GM18870 (cell line): ENCODE measurements around the gene ACSL4.
"Not testable (repeated sequence)": the region's sequence is repeated elsewhere in the genome, so short reads cannot be mapped to it uniquely, and the experiment has no call there.

Experiments used
- ATAC-seq: cut with Tn5 transposase; IDR thresholded peaks from one replicate; pipeline ENCODE4 v1.9.1; 2021; ENCODE audit warnings: moderate library complexity; ENCODE audit not compliant: unreplicated experiment

ACSL4 gene

DNA sequence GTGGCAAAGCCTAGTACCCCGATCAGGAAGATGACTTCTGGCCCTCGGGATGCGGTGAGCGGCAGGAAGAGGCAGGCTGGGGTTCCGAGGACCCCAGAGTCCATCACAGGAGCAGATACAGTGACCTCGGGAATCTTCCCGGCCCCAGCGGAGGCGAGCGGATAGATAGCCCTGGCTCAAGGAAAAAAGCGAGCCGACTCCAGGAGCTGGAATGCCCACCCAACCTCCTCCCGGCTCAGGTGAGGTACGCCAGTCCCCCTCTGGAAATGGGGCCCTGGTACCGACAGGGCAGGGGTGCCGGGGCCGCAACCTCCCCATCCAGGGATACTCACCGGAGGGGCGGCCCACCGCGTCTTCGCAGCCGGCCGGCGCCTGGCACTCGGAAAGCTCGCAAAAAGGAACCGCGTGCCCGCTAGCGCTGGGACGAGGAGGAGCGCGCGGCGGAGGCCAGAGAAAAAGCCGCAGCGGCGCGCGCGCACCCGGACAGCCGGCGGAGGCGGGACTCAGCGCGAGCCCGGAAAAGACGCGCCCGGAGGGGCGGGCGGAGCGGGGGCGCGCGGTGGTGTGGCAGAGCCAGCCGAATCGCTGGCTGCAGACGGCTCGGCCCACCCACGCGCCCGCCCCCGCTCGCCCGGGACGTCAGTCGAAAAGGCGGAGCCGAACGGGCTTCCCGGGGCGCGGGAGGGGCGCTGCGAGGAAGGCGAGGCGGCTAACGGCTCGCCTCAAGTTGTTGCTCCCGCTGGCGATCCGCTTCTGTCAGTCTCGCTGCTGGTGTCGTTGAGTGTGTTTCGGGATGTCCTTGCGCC, at the start of gene ACSL4:
TSS of gene ACSL4 (minus strand) at position 451 of the 806 bp plus-strand sequence. CDS start 49,894 bp downstream, outside the sequence.
- ATAC-seq, result no peak

DNA sequence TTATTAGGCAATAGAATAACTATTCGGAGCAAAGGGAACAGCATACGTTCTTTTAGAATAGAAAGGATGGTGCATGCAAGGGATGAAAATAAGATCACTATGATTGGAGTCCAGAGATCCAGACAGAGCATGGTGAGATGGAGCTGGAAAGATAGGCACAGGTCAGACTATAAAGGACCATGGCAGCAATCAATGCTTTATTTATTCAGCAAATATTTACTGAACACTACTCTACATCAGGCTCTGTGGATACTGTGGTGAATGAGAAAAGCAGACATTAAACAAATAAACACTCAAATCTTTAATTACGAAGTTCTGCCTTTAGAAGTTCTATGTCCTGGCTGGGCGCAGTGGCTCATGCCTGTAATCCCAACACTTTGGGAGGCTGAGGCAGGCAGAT, 44.7 kb upstream of the ACSL4 start:
- ATAC-seq, result no peak

DNA sequence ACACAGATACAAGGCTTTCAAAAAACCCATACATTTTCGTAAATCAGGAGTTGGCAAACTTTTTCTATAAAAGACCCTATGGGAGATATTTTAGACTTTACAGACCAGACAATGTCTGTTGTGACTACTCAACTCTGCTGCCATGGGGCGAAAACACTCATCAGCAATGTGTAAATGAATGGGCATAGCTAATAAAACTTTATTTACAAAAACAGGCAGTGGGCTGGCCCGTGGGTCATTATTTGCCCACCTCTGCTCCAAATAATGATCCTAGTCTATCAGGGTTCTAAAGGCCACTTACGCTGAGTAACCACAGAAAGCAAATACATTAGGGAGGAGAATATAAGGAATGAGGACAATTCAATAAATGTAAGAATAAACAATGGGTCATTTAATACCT, 43.9 kb upstream of the ACSL4 start:
- ATAC-seq, result no peak

DNA sequence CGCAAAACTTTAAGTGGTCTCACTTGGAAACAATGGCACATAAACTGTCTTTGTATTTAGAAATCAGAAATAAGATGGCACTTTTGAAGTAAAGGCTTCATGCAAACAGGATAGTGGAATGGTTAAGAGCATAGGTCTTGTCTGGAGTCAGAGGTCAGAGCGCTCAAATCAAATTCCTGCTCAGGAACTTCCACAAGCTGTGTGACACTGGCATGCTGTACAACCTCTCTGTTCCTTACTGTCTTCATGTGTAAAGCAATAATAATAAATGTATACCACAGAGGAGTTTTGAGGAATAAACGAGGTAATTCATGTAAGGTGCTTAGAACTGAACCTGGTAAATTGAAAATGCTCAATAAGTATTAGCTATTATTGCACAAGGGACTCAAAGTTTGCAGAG, 43.4 kb upstream of the ACSL4 start:
- ATAC-seq, result no peak

DNA sequence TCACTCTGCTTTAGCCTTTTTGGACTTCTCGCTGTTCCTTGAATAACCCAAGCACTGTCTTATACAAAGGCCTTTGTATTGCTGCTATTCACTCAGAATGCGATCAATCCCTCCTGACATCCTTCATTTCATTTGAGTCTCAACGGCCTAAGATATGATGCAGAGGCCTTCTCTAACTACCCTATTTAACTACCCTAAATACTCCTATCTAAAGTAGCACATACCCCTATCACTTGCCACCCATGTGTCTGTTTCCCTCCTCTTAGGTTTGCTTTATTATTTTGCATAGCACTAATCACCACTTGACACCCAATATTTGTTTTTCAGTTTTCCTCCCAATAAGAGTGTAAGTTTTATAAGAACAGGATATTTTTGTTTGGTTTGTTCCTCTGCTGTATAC, 42.3 kb upstream of the ACSL4 start:
- no peak for ATAC-seq

DNA sequence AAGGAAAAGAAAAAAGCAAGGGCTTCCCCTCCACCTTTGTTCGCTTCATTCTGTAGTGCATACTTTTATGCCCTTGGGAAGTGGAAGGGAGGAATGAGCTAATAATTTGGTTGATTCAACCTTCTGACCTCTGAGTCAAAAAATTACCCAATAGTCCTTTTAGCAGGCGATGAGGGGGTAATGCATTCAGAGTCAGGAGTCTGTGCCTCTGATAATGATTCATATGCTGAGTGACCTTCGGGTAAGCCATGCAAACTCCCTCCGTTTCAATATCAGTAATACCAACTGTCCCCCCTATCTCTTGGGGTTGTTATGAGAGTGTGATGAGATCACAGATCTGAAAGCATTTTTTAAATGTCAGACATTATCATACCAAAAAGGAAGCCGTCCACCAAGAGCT, 41.6 kb upstream of the ACSL4 start:
- peak; percentile 98 for ATAC-seq

DNA sequence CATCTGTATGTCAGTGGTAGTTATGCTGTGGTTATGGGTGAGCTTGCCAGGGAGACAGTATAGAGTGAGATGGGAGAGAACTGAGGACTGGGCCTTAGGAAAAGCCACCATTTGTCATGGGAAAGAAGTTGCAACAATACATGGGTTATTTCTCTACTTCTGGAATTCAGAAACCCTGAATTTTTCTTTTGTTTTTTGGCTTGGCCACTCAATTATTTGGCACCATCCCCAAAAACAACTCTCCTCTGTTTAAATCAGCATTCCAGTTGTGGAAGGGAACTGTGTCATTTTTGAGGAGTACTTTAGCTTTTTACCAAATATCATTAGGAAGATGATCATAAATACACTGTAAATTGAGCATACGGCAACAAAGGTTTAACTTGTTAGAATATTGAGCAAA, 41.1 kb upstream of the ACSL4 start:
- ATAC-seq, result no peak

DNA sequence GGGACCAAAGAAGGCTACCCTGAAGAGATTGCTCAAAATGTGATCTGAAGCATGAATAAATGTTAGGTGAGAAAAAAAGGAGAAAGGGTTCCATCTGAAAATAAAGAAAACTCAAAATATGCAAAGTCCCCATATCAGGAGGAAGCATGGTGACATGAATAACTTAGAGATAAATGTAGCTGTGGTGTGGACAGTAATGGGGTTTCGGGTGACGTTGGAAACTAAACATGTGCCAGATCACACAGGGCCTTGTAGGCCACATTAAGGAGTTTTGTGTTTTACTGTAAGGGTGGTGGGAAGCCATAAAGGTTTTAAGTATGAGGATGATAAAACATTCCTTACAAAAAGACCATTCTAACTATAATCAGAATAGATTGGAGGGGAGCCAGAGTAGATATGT, 40.3 kb upstream of the ACSL4 start:
- ATAC-seq, result peak; percentile 38

DNA sequence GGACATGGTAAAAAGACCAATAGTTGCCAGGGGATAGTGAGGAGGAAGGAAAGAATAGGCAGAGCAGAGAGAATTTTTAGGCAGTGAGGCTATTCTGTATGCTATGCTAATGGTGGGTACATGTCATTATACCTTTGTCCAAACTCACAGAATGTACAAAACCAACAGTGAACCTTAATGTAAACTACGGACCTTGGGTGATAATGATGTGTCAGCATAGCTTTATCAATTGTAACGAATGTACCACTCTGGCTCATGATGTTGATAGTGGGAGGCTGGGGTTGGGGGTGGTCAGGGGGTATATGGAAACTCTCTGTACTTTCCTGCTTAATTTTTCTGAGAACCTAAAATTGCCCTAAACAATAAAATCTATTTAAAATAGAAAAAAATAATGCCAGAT, 37.7 kb upstream of the ACSL4 start:
- no peak for ATAC-seq

DNA sequence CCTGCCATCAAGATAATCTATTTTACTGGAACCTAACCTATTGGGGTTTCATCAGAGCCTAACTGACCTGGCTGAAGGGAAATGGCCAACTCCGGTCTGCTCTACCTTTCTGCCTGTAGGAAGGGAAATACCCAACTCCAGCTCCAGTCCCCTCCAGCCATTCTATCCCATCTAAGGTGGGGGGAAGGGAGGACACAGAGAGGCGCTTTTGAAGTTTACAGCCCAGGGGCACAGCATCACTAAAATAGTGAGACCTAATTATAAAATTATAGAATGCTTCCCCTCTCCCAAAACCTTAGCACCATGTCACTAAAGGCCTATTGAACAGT, 27.8 kb upstream of the ACSL4 start:
- no peak for ATAC-seq

DNA sequence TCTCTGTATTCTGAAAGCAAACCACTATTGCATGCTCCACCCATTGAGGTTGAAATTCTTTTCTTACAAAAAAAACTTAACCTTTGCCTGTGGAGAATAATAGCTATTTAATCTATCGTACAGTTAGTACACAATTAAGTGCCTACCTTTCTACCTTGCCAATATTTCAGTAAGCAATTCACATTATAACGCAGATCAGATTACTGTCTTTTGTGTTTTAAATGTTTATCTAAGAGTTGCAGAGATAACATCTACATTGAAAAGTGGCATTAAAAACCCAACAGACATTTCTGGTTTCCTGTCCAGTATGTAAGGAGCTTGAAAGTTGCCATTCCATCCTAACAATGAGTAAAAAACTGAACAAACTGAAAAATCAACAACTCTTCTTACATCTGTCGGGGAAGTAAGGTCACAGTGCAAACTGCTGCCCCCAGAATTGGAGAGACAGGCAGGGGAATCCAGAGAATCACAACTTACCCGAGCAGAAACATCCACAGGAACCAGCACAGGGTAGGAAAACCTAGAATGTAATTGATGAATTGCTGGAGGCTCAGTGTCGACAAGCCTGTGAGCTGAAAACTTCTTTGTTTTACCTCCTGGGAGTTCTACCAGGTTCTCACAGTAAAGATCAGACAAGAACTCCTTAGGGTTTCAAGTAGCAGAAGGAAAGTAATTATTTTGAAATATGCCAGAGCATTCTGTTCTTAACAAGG, 27.3 kb upstream of the ACSL4 start:
- no peak for ATAC-seq

DNA sequence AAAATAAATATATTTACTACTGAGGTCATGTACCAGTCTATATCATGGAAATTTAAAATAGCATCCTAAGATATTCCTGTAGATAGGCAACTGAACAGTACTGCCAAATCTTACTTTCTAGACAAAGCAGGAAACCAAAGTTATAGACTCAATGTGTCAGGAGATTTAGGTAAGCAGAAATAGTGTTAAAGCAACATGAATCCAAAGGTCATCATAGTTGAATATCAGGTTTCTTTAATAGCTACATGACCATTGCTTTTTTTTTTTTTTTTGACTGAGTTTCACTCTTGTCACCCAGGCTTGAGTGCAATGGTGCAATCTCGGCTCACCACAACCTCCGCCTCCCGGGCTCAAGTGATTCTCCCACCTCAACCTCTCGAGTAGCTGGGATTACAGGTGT, 20.2 kb upstream of the ACSL4 start:
- no peak for ATAC-seq

DNA sequence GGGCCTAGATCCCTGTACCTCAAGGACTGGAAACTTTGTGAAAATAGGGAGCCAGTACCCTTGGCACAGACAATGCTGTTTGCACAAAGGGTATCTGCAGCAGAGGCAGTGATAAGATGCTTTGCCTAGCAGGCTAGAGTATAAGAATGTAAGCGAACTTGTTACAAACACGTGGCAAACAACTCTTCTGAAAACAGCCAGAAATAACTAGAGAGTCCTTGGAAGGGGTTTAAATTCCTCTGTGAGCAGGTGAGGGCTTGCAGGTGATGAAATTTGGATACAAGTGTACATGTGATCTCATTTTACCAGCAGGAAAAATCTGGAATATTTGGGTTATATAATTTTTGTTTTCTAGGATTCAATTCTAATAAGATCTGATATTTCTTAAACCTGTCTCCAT, 18.6 kb upstream of the ACSL4 start:
- no peak for ATAC-seq

DNA sequence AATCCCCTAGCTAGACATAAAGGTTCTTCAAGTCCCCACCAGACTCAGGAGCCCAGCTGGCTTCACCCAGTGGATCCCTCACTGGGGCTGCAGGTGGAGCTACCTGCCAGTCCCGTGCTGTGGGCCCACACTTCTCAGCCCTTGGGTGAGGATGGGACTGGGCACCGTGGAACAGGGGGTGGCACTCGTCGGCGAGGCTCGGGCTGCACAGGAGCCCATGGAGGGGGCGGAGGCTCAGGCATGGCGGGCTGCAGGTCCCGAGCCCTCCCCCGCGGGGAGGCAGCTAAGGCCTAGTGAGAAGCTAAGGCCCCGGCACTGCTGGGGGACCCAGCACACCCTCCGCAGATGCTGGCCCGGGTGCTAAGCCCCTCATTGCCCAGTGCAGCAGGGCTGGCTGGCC, 16.1 kb upstream of the ACSL4 start:
- ATAC-seq, result no peak

DNA sequence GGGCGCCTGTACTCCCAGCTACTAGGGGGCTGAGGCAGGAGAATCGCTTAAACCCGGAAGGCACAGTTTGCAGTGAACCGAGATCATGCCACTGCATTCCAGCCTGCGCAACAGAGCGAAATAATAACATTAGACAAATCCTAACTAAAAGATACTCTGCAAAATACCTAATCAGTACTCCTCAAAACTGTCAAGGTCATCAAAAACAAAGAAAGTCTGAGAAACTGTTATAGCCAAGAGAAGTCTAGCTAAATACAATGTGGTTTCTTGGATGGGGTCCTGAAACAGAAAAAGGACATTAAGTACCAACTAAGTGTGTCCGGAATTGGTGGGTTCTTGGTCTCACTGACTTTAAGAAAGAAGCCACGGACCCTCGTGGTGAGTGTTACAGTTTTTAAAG, 14.6 kb upstream of the ACSL4 start:
- ATAC-seq, result no peak

DNA sequence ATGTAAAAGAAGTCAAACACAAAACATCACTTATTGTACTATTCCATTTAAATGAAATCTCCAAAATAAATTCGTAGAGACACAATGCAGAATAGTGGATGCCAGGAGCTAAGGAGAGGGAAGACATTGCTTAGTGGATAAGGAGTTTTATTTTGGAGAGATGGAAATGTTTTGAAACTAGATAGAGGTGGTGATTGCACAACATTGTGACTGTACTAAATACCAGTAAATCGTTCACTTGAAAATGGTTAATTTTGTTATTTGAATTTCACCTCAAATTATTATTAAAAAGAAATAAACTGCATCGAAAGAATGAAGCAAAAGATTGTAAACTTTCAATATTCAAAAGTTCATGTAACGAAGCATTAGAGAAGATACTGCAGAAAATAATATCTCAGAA, 9.7 kb upstream of the ACSL4 start:
- ATAC-seq, result no peak

DNA sequence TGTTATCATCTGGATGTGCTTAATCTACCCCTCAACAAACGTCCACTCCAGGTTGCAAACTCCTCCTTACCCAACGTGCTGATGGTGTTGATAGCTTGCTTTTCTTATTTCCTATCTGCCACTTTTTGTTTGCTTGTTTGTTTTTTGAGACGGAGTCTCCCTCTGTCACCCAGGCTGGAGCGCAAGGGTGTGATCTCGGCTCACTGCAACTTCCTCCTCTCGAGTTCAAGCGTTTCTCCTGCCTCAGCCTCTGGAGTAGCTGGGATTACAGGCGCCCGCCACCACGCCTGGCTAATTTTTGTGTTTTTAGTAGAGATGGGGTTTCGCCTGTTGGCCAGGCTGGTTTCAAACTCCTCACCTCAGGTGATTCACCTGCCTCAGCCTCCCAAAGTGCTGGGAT, 7.8 kb upstream of the ACSL4 start:
- not testable (repeated sequence) for ATAC-seq

DNA sequence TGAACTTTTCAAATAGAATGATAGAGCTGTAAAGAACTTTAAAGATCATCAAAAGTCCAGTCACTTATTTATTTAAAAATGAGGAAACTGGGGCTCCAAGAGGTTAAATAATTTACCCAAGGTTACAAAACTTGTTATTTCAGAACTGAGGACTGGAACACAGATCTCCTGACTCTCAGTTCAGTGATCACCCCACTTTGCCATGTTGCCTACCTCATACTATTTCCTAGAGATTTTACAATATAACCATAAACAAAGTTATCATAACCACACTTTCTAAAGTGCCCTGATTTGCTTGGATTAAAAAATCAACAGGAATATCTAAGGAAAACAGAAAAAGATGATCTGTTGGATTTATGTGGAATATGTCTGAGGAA, 7.4 kb upstream of the ACSL4 start:
- no peak for ATAC-seq

DNA sequence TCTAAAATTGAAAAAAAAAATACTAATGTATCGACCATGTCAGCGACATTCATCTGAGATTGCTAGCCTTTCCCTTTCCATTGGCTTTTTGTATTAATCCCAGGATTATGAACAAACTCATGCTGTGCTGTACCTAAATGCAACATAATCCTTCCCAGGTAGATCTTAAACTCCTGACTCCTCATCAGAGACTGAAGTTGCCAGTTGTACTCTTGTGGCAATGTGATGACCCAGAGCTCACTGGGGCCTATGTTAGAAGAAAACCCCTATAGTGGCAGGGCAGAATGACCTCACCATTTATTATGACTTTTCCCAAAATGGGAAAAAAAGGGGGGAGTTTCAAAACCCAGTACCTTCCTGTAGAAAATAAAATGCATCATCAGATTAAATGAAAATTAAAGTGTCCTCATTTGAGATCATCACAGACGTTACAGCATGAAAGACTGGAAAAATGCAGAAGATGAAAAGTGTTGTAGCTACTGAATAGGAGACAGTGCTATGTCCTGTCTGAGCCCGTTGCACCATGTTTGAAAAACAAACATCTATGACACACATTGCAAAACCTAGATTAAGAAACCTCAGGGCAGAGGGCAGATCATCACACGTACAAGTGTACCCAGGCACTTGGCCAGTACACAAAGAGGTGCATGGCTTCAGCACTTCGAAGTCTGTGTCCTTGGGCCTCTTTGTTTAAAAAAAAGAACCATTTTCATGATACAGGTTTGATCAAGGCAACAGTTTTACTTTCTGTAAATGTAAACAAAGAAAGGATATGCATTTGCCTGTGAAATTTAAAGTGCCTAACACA, 6.8 kb upstream of the ACSL4 start:
- no peak for ATAC-seq

DNA sequence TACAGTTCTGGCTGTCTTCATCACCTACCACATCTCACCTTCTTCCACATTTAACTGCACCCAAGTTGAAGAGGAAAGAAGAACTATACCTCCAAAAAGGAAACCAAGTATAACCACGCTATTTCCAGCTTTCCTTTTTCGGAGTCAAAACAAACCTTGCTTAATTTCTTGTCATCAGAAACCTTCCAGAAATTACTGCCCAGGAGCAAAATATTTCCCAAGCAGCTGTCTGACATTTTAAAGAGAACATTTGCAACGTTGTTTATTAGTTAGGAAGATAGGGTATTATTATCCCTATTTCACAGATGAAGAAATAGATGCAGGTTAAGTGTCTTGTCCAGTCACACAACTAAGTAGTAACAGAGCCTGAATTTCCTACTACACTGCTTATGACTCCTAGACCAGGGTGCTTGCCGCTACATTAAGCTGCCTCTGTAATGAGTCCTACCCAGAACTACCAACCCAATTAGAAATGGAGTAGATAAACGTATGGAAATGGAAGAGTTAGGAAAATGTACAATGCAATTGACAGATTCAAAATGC, 2.2 kb upstream of the ACSL4 start:
- no peak for ATAC-seq

DNA sequence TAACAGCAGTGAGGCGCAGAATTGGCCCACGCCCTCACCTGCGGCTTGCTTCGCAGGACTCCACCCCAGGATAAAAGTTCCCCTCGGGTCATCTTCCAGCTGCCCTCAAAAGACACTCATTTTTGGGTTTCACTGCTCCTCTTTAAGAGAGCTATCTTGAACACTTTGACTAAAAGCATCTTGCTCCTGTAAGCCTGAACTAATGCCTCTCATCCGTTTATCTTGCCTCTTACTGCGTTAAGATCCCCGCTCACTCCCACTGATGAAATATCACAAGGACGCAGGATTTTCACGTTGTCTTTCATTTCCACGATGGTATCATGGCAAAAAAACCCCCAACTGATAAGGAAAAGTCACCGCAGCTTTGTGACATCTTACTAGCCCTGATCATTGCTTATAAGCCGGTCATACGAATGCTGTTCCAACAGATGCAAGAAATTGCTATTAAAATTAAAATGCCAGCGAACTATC, 591 bp upstream of the ACSL4 start:
- no peak for ATAC-seq
